ENCODE results near the gene MBTPS1. TPM values are rescaled to one million over a fixed set of nuclear protein-coding genes. Genes with fewer than 3 reads are reported as not detected.

The MBTPS1 gene
- total RNA-seq, 1 experiment from 2014 or later: 66.2 TPM

DNA sequence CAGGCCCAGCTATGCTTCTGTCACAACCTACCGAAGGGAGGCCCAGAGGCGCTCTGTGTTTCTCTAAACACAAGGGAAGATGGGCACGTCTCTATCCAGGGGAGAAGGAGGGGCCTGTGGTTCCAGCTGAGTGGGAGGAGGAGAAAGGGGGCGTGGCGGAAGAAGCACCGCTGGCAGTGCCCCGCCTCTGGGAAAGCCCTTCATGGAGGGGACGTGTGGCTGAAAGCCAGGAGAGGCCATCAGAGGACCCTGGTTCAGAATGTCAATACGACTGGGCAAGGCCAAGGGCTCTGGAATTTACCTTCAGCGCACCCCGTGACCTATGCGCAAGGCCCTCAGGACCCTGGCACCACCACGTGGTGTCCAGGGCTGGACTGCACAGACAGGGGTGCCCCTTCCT is 61.8 kb downstream of the MBTPS1 start:
- H3K9me3 ChIP-seq: no peaks in the 10 kb centered on the region
- H3K27me3 ChIP-seq: no peaks in the 10 kb centered on the region
- H3K4me3 ChIP-seq: no peak overlapping the region
- no peaks in the 10 kb centered on the region; the same call in 1 of the 2 replicates for H3K36me3 ChIP-seq
- DNase-seq: no peak

DNA sequence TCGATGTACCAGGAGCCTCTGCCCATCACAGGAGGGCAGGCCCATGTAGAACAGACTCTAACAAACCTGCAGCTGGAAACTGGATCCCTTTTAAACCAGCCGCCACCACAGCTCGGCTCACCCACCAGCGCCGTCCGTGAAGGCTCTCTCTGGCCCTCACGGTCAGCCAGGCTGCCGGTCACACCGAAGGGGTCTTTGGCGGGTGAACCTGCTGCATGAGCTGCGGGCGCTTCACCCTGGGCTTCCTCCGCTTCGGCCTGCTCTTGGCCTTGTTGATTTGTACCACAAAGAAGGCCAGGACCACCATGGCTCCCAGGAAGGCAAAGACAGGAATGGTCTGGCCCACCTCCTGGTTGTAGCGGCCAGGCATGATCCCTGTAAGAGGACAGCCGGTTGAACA is 62.5 kb downstream of the MBTPS1 start:
- H3K27me3 ChIP-seq: no peaks in the 10 kb centered on the region
- DNase-seq: no peak
- no peaks in the 10 kb centered on the region; the same call in 1 of the 2 replicates for H3K36me3 ChIP-seq
- no peak overlapping the region for H3K4me3 ChIP-seq
- H3K9me3 ChIP-seq: no peaks in the 10 kb centered on the region

DNA sequence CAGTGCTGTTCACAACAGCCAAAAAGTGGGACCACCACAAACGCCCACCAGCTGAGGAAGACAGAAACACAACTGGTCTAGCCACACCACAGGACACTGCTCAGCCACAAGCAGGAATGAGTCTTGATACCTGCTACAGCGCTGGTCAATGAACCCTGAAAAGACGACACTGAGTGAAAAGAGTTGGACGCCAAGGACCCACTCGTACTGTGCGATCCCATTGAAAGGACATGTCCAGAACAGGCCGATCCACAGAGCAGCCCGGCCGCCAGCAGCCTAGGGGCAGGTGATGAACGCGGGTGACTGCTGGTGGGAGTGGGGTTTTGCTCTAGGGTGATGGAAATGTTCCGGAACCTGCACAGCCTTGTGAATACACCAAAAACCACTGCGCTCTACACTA is 63.5 kb downstream of the MBTPS1 start:
- no peak for DNase-seq
- Histone ChIP-seq H3K36me3 (no peaks in the 10 kb centered on the region; the same call in 1 of the 2 replicates), H3K27me3 (no peaks in the 10 kb centered on the region), H3K9me3 (no peaks in the 10 kb centered on the region), H3K4me3 (no peak overlapping the region)

DNA sequence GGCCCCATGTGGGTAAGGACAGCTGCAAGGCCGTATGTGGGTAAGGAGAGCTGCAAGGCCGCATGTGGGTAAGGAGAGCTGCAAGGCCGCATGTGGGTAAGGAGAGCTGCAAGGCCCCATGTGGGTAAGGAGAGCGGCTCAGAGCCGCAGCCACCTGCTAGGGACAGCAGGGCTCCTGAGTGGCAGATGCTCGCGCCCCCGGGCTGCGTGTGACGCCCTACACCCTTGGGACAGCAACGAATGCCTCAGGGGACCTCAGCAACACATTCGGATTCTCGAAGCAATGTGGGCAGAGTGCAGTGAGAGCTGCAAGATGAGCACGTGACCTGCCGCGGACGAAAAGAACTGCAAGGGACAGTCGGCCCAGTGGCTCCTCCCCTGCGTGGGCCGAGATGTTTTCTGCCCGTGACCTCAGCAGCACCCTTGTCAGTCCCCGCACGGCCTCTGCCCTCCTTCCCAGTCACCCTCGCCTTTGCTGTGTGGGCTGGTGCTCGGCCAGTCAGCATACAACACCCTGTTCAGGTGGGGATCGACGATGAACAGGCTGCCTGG is 64.6 kb downstream of the MBTPS1 start:
- no peaks in the 10 kb centered on the region for H3K9me3 ChIP-seq
- no peaks in the 10 kb centered on the region for H3K27me3 ChIP-seq
- no peak overlapping the region for H3K4me3 ChIP-seq
- no peaks in the 10 kb centered on the region; the same call in 1 of the 2 replicates for H3K36me3 ChIP-seq
- no peak for DNase-seq

DNA sequence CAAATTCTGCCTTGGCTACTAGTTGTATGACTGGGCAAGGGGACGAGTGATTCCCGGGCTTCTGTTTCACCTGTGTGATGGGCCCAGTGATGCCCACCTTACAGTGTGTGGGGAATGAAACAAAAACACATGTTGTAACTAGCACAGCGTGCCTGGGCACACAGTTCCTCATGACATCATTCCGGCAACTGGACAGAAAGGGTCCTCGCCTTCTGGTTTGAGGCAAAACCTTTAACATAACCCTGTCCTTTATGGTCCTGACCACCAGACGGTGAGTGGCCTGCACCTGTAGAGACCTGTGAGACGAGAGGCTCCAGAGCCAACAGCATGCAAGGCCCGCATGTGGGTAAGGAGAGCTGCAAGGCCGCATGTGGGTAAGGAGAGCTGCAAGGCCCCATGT is 66.4 kb downstream of the MBTPS1 start:
- no peaks in the 10 kb centered on the region for H3K27me3 ChIP-seq
- no peak overlapping the region for H3K4me3 ChIP-seq
- H3K9me3 ChIP-seq: no peaks in the 10 kb centered on the region
- DNase-seq: no peak
- no peaks in the 10 kb centered on the region; the same call in 1 of the 2 replicates for H3K36me3 ChIP-seq

DNA sequence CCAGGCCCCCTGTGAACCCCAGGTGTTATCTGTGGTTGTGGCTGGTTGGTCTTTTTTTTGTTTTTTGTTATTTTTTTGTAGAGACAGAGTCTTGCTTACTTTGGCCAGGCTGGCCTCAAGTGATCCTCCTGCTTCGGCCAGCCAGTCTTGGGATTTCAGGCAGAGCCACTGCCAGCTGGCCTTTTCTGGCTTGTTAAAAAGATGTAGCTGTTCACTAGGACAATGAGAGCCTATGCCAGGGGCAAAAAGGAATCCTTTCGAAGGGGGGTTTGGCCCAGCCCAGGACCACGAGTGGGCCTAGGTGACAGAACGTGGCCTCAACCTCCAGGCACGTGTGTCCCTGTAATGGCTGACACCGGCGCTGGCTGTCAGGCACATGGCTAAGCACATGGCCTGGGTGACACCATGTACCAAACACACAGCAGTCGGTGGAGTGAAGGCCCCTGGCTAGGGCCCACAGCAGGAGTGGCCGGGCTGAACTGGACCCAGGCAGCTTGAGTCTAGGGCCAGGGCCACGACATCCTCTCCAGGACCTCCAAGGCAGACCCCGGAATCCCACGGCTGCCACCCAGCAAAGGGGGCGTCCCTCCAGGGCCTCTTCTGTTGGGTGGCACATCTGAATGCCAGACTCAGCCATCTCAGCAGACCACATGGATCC is 67.2 kb downstream of the MBTPS1 start:
- no peaks in the 10 kb centered on the region for H3K9me3 ChIP-seq
- H3K36me3 ChIP-seq: no peaks in the 10 kb centered on the region
- H3K27me3 ChIP-seq: no peaks in the 10 kb centered on the region
- no peak for DNase-seq
- no peak overlapping the region for H3K4me3 ChIP-seq

DNA sequence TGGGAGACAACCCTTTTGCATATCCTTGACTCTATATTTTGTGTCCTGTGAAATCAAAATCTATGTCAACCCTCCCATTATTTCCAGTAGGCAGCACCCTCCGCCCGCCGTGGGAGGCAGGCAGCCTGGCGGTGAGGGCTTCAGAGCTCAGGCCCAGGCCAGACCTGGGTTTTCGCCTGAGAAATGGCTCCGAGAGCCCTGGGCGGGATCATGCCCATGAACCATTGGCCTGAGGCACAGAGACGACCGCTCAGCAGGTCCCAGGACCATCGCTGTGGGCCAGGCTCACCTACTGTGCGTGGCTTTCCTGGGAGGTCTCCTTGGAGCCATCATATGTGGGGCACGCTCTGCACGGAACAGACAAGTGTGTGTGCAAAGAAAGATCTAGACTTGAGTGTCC is 67.9 kb downstream of the MBTPS1 start:
- no peaks in the 10 kb centered on the region for H3K9me3 ChIP-seq
- H3K27me3 ChIP-seq: no peaks in the 10 kb centered on the region
- no peak overlapping the region for H3K4me3 ChIP-seq
- DNase-seq: no peak
- H3K36me3 ChIP-seq: no peaks in the 10 kb centered on the region

DNA sequence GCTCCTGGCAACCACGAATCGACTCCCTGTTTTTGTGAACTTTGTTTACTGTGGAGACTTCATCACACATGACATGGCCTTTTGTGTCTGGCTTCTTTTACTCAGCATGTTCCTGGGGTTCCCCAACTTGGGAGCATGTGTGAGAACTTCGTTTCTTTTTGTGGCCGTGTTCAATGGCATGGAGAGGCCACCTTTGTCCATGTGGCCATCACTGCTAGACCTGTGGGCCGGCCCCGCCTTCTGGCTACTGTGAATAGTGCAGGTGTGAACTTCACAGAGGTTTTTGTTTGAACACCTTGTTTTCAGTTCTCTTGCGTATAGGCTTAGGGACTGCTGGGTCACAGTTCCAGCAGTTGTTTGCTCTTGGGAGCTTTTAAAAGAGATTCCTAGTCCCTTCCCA is 68.5 kb downstream of the MBTPS1 start:
- no peaks in the 10 kb centered on the region for H3K36me3 ChIP-seq
- no peaks in the 10 kb centered on the region for H3K27me3 ChIP-seq
- H3K4me3 ChIP-seq: no peak overlapping the region
- H3K9me3 ChIP-seq: no peaks in the 10 kb centered on the region
- no peak for DNase-seq

DNA sequence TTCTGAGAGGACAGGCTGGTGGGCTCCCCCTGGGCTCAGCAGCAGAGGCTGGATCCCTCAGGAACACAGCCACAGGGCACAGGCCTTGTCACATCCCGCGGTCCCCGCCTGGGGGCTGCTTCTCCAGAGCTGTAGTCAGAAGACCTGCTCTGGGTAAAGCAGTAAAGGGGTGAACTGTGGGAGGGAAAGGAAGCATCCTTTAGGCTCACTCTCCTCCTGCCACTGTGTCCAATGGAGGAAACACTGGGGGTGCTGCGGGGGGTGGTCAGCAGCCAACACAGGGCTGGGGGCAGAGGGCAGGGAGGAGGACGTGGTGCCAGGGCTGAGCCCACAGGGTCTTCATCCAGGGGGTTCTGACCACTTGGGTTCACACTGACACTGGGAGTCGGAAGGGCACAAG is 69.1 kb downstream of the MBTPS1 start:
- no peaks in the 10 kb centered on the region for H3K36me3 ChIP-seq
- H3K4me3 ChIP-seq: no peak overlapping the region
- no peak for DNase-seq
- H3K27me3 ChIP-seq: no peaks in the 10 kb centered on the region
- no peaks in the 10 kb centered on the region for H3K9me3 ChIP-seq

DNA sequence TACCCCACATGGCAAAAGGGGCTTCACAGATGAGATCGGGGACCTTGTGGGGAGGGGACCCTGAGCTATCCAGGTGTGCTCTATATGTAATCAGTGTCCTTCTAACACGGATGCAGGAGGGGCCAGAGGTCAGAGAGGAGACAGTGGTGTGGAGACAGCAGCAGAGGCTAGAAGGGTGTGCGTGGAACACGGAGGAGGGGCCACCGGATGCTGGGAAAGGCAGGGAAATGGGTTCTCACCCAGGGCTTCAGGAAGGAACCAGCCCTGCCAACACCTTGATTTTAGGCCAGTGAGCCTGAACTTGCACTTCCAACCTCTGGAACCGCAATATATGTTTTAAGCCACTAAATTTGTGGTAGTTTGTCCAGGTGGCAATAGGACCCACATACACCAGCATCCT is 69.5 kb downstream of the MBTPS1 start:
- H3K4me3 ChIP-seq: no peak overlapping the region
- no peaks in the 10 kb centered on the region for H3K36me3 ChIP-seq
- no peaks in the 10 kb centered on the region for H3K27me3 ChIP-seq
- no peak for DNase-seq
- H3K9me3 ChIP-seq: no peaks in the 10 kb centered on the region

DNA sequence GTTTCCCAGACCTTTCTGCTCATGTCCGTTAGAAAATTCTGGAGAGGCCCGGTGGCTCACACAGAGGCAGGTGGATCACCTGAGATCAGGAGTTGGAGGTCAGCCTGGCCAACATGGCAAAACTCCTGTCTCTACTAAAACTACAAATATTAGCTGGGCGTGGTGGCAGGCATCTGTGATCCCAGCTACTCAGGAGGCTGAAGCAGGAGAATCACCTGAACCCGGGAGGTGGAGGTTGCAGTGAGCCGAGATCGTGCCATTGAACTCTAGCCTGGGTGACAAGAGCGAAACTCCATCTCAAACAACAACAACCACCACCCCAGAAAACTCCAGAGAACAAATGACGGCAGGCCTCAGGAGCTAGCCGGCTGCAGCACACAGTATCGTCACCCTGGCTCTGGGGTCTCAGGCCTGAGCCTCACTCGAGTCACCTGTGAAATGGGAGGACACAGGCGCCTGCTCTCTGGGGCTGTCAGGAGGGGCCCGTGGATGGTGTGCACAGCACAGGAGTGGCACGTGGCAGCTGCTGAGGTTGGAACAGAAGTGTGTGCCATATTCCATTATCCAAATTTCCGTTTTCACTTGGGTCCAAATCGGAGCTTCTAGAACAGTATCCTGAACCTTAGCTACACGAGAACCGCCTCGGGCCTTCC is 70.8 kb downstream of the MBTPS1 start:
- H3K36me3 ChIP-seq: no peaks in the 10 kb centered on the region
- no peaks in the 10 kb centered on the region; the same call in 1 of the 2 replicates for H3K27me3 ChIP-seq
- H3K9me3 ChIP-seq: no peaks in the 10 kb centered on the region
- no peak overlapping the region for H3K4me3 ChIP-seq
- DNase-seq: no peak

DNA sequence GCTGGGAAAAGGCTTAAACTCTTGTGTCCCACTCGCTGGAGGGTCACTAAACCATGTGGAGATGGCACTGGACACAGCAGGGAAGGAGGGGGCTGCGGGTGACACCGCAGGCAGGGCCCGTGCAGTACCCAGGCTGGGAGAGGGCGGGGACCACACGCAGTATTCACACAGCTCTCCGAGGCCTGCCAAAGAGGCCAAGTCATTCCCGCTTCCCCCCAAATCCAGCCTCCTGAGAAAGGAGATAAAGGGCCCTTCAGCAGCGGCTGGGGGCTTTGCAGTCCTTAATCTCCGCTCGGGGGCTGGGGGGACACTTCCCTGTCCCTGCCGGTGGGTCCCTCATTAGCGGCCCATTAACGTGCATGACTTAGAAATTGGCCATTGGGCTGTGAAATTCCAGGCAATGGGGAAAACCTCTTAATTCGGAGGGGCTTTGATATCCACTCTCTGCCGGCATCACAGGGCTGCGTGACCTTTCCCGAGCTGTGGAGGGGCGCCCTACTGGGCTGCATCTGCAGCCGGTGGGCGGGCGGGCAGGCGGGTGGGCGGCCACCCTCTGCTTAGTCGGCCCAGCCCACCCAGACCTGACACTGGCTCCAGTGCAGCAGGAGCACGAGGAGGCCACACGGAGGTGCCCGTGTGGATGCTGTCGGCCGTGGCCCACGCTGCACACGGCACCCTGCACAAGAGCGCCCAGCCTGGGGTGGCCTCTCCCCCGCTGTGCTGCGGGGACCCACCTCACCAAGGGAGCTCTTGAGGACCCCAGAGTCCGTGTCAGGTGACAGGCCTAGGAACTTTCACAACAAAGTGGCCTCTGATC is 71.5 kb downstream of the MBTPS1 start:
- Histone ChIP-seq H3K4me3 (no peak overlapping the region), H3K36me3 (no peaks in the 10 kb centered on the region), H3K9me3 (no peaks in the 10 kb centered on the region), H3K27me3 (no peaks in the 10 kb centered on the region; the same call in 1 of the 2 replicates)
- no peak for DNase-seq

DNA sequence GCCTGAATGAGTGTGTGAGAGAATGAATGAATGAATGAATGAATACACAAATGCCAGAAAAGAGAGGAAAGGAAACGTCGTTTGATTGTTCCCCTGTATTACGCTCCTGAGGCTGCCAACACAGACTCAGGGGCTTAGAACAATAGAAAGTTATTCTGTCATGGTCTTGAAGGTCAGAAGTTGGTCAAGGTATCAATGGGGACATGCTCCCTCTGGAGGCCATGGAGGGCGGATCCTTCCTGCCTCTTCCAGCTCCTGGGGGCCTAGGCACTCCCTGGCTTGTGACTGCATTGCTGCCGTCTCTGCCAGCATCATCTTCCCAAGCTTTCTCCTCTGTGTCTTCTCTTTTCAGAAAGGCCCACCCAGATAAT is 72.6 kb downstream of the MBTPS1 start:
- Histone ChIP-seq H3K4me3 (no peak overlapping the region), H3K9me3 (no peaks in the 10 kb centered on the region), H3K27me3 (no peaks in the 10 kb centered on the region; the same call in 1 of the 2 replicates), H3K36me3 (no peaks in the 10 kb centered on the region)
- peak; percentile 17 for DNase-seq

DNA sequence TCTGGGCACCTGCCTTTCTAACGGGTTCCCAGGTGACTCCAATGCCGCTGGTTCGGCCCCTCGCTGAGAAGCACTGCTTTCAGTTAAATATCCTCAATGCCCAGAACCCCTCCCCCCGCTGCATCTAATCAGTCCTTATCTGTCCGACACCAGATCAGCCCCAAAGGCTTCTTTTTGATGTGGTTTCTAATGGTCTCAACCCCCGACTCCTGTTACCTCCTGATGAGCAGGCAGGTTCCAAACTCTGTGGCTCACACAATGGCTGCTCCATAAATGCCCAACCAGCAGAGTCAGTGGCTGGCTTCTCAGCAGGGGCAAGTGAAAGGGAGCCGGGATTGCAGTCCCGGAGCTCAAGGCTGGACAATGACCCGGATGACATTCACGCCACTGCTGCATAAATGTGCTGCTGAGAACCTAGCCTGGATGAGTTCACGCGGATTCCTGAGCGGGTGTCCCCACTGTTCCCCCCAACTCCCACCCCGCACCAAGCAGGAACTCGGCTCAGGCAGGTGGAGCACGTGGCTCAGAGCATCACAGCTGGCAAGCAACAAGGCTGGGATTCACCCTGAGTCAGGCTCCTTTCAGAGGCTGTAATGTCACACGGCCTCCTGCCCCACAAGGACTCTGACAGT is 73.1 kb downstream of the MBTPS1 start:
- Histone ChIP-seq H3K9me3 (no peaks in the 10 kb centered on the region), H3K4me3 (no peak overlapping the region), H3K36me3 (no peaks in the 10 kb centered on the region), H3K27me3 (no peaks in the 10 kb centered on the region; the same call in 1 of the 2 replicates)
- no peak for DNase-seq

DNA sequence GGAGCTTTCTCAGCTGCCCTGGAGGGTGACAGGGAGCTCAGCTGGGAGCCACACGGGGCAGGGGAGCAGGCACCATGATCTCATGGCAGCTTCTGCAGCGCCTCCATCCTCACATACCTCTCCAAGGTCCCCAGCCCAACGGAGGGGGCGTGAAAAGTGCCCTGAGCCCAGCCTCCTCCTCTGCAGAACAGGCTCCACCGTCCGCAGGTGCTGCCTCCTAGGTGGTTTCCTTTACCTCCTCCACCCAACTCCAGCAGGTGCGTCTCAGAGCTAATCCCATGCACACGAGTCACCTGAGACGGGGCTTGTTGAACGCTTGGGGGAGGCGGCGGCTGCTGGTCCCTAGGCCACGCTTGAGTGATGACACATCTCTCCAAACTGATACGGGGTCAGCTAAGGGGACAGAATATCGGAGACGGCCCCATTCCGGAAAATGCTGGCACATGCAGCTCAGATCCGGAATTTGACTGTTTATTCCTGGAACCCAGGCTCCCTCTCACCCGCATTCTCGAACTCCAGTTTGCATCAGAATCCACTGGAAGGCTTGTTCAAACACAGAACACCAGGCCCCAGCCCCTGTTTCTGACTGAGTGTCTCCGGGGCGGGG is 73.8 kb downstream of the MBTPS1 start:
- H3K27me3 ChIP-seq: no peaks in the 10 kb centered on the region; the same call in 1 of the 2 replicates

DNA sequence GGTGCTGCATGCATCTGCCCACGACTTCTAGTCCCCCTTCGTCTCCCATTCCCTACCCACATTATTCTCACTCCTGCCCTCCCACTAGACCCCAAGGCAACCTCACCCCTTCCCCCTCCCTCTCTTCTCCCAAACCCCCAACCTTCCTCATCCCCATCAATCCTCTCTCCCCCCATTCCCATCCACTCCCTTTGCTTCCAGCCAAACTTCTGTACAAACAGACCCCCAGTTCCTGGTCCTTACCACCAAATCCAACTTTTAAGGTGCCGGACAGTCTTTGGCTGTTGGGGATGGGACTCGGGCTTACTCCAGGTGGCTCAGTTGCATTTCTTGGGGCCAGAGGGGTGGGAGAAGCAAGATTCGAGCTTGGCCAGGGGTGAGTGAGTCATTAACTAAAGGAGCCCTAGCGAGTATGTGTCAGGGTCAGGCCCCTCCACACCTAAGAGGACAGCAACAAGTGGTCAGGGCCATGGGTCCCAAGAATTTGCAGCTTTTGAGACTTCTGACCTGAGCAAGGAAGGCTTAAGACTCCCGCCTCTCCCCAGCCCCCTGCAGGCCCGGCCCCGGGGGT is 74.3 kb downstream of the MBTPS1 start, which contains the start of gene SLC38A8:
Gene SLC38A8 (minus strand): TSS at position 488 of the 571 bp plus-strand sequence. CDS start 638 bp downstream, outside the sequence.
- H3K36me3 ChIP-seq: no peaks in the 10 kb centered on the region
- no peaks in the 10 kb centered on the region; the same call in 1 of the 2 replicates for H3K27me3 ChIP-seq
- DNase-seq: no peak
- H3K9me3 ChIP-seq: no peaks in the 10 kb centered on the region
- no peak within 1 kb of the TSS for H3K4me3 ChIP-seq

More for the DNA sequence above, 73.8 kb downstream of the MBTPS1 start:
- Histone ChIP-seq H3K36me3 (no peaks in the 10 kb centered on the region), H3K9me3 (no peaks in the 10 kb centered on the region), H3K4me3 (no peak overlapping the region)
- no peak for DNase-seq

Data from MG63 (cell line).